Immature natural killer cell (primary cell): ENCODE results near the gene ZNF764. TPM values are rescaled to one million over a fixed set of nuclear protein-coding genes. Genes with fewer than 3 reads are reported as not detected.

Experiments
- DNase-seq, 3 donors: peaks; one replicate each; pipeline ENCODE4 v3.0.0; 2022; ENCODE audit warnings: mixed read lengths in 1 of 3
- H3K27ac Mint-ChIP-seq, 6 donors: one replicate each; pipeline ENCODE4 v1.8.0; 2020; ENCODE audit warnings: mixed read lengths in 6 of 6, mild to moderate bottlenecking in 5 of 6, inconsistent platforms in 4 of 6, moderate library complexity in 3 of 6
- H3K27me3 Mint-ChIP-seq, 3 donors: one replicate each; pipeline ENCODE4 v1.8.0; 2020 to 2021; ENCODE audit warnings: low read depth in 3 of 3, mild to moderate bottlenecking in 3 of 3, mixed read lengths in 3 of 3, moderate library complexity in 3 of 3, inconsistent platforms in 1 of 3
- H3K36me3 Mint-ChIP-seq, 3 donors: one replicate each; pipeline ENCODE4 v1.8.0; 2020; ENCODE audit warnings: mixed read lengths in 3 of 3, inconsistent platforms in 2 of 3, mild to moderate bottlenecking in 2 of 3
- H3K4me1 Mint-ChIP-seq, 2 donors: one replicate each; pipeline ENCODE4 v1.8.0; 2020; ENCODE audit warnings: inconsistent platforms in 2 of 2, mild to moderate bottlenecking in 2 of 2, mixed read lengths in 2 of 2, moderate library complexity in 1 of 2
- H3K4me3 Mint-ChIP-seq, 5 donors: one replicate each; pipeline ENCODE4 v1.8.0; 2020; ENCODE audit warnings: mild to moderate bottlenecking in 5 of 5, mixed read lengths in 5 of 5, inconsistent platforms in 3 of 5, moderate library complexity in 3 of 5
- H3K9me3 Mint-ChIP-seq, 6 donors: one replicate each; pipeline ENCODE4 v1.8.0; 2020; ENCODE audit warnings: mild to moderate bottlenecking in 6 of 6, mixed read lengths in 6 of 6, inconsistent platforms in 4 of 6, moderate library complexity in 3 of 6
- polyA plus RNA-seq, 3 donors: library from polyadenylated mRNA; unstranded; fragments of 300-500 nt; fragmentation: Illumina TruSeq; gene quantifications; one replicate each; pipeline ENCODE4 v1.2.3, GENCODE V29; 2021

Gene ZNF764
- polyA plus RNA-seq, 3 donors from 2014 or later, result 1.3 to 6.3 (median 2.3) TPM

DNA sequence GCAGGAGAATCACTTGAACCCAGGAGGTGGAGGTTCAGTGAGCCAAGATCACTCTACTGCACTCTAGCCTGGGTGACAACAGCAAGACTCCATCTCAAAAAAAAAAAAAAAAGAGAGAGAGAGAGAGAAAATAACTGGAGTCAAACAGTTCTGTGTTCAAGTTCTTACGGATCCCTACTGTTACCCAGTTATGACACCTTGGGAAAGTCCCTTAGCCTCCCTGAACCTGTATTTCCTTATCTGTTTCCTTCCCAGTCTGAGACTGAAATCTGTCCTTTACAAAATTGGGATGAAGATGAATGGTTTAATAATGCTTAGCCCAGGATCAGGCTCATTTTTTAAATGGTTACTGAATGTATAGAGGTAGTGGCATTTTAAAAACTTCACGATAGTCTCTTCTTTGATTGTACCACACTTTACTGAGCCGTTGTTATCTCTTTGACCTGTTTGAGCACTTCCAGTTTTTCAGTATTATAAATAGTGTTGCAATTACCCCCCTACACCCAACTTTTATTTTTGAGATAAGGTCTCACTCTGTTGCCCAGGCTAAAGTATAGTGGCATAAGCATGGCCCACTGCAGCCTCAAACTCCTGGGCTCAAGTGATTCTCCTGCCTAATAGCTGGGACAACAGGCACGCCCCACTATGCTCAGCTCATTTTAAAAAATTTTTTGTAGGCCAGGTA is 49.0 kb downstream of the ZNF764 start:
- Mint-ChIP-seq H3K36me3 (peaks cover 34 to 52% (median 34%) of the 10 kb centered on the region in 3 donors), H3K4me1 (peaks cover 9 to 25% of the 10 kb centered on the region in 2 donors), H3K9me3 (no peaks in the 10 kb centered on the region), H3K27me3 (peaks cover 0 to 11% (median 9%) of the 10 kb centered on the region in 3 donors), H3K4me3 (no peak overlapping the region), H3K27ac (peak overlapping the region in 3 of 6 donors; percentile 35 to 71 (median 61))
- no peak for DNase-seq

Other genes with a start within 250 kb of the ZNF764 start
- 10 to 100 TPM; 39.9 to 54.3 (median 42.9) TPM for gene CD2BP2, start 203.1 kb downstream of the ZNF764 start, polyA plus RNA-seq
- gene TBC1D10B, start 187.9 kb downstream of the ZNF764 start, polyA plus RNA-seq, result 10 to 100 TPM in 2 of 3 donors, 1 to 10 TPM in 1; 9.5 to 18.5 (median 10.1) TPM
- 10 to 100 TPM; 10.9 to 22.2 (median 18.7) TPM for gene MYL11, start 183.6 kb downstream of the ZNF764 start, polyA plus RNA-seq
- 100 to 1,000 TPM; 155 to 213 (median 161) TPM for gene SEPTIN1, start 175.8 kb downstream of the ZNF764 start, polyA plus RNA-seq
- gene ZNF48, start 163.0 kb downstream of the ZNF764 start, polyA plus RNA-seq, result 1 to 10 TPM; 4.2 to 9.3 (median 5.7) TPM
- 1 to 10 TPM in 2 of 3 donors, not detected in 1; 2.8 to 3.2 TPM for gene ZNF771, start 150.8 kb downstream of the ZNF764 start, polyA plus RNA-seq
- 100 to 1,000 TPM in 1 of 3 donors, 10 to 100 TPM in 2; 64.5 to 101 (median 73.3) TPM for gene DCTPP1, start 128.3 kb downstream of the ZNF764 start, polyA plus RNA-seq
- gene SEPHS2, start 112.5 kb downstream of the ZNF764 start, polyA plus RNA-seq, result 10 to 100 TPM; 63.6 to 92.2 (median 80.3) TPM
- gene ITGAL, start 85.6 kb downstream of the ZNF764 start, polyA plus RNA-seq, result 100 to 1,000 TPM; 218 to 488 (median 238) TPM
- gene ZNF768, start 31.8 kb downstream of the ZNF764 start, polyA plus RNA-seq, result 1 to 10 TPM in 2 of 3 donors, under 1 TPM in 1; 0.15 to 1.7 (median 1.3) TPM
- gene ZNF747, start 23.5 kb downstream of the ZNF764 start, polyA plus RNA-seq, result 10 to 100 TPM in 1 of 3 donors, 1 to 10 TPM in 2; 7.4 to 10.2 (median 8.3) TPM
- gene ZNF688, start 13.3 kb upstream of the ZNF764 start, polyA plus RNA-seq, result 10 to 100 TPM; 31.9 to 39.0 (median 33.6) TPM
- gene ZNF785, start 27.3 kb upstream of the ZNF764 start, polyA plus RNA-seq, result 1 to 10 TPM; 1.2 to 3.3 (median 1.9) TPM
- gene ZNF689, start 52.0 kb upstream of the ZNF764 start, polyA plus RNA-seq, result 10 to 100 TPM in 1 of 3 donors, 1 to 10 TPM in 2; 7.5 to 14.7 (median 8.4) TPM
- gene PRR14, start 92.6 kb upstream of the ZNF764 start, polyA plus RNA-seq, result 10 to 100 TPM; 10.6 to 29.5 (median 12.9) TPM
- 1 to 10 TPM in 2 of 3 donors, under 1 TPM in 1; 0.06 to 5.5 (median 1.9) TPM for gene FBRS, start 100.1 kb upstream of the ZNF764 start, polyA plus RNA-seq
- gene SRCAP, start 140.8 kb upstream of the ZNF764 start, polyA plus RNA-seq, result 10 to 100 TPM in 1 of 3 donors, 1 to 10 TPM in 2; 1.9 to 38.9 (median 2.8) TPM
- 10 to 100 TPM; 49.2 to 91.0 (median 62.7) TPM for gene PHKG2, start 190.1 kb upstream of the ZNF764 start, polyA plus RNA-seq
- 1 to 10 TPM in 1 of 3 donors, under 1 TPM in 1, not detected in 1; 0.76 to 1.0 TPM for gene CFAP119, start 203.7 kb upstream of the ZNF764 start, polyA plus RNA-seq
- gene RNF40, start 203.9 kb upstream of the ZNF764 start, polyA plus RNA-seq, result 10 to 100 TPM; 19.3 to 87.3 (median 24.6) TPM
- 1 to 10 TPM in 1 of 3 donors, under 1 TPM in 2; 0.09 to 1.1 (median 0.16) TPM for gene ZNF629, start 228.8 kb upstream of the ZNF764 start, polyA plus RNA-seq